Bronchial epithelial cell (primary cell): ENCODE measurements around the gene TPK1. TPM values are rescaled to one million over a fixed set of nuclear protein-coding genes. Genes with fewer than 3 reads are reported as not detected.

ENCODE experiments used
- DNase-seq: peaks from one replicate; pipeline ENCODE4 v3.0.0-alpha.2; 2010; ENCODE audit warnings: low read depth
- FAIRE-seq: peaks from 2 replicates; lab custom pipeline; 2011; peaks lifted over from hg19 to GRCh38; lab: Jason Lieb, UNC
- H3K27me3 ChIP-seq: 2 replicates; pipeline ENCODE4 v1.5.1; 2011; ENCODE audit warnings: low read length; ENCODE audit not compliant: control insufficient read depth, insufficient read depth
- H3K36me3 ChIP-seq: 2 replicates; pipeline ENCODE4 v1.5.1; 2011; ENCODE audit warnings: low read length; ENCODE audit not compliant: control insufficient read depth, insufficient read depth
- H3K4me3 ChIP-seq: 2 replicates; pipeline ENCODE4 v1.5.1; 2011; ENCODE audit warnings: mild to moderate bottlenecking, low read depth, low read length, control low read depth
- CTCF ChIP-seq: IDR thresholded peaks from 2 replicates; pipeline ENCODE4 v1.5.1; 2011; ENCODE audit warnings: mild to moderate bottlenecking, moderate library complexity, low read length, control low read depth, inconsistent platforms; ENCODE audit not compliant: insufficient read depth, severe bottlenecking
- total RNA-seq: library from RNA; depleted of rRNA; stranded (reverse); fragments of >200 nt; gene quantifications from 2 replicates; pipeline ENCODE4 v1.2.1, GENCODE V29; 2014

Gene TPK1
- total RNA-seq: 2.4 and 3.1 TPM in 2 replicates

- Histone ChIP-seq H3K27me3 (no peaks in the 10 kb centered on the region), H3K4me3 (peak within 1 kb of the TSS; percentile 49), H3K36me3 (no peaks in the 10 kb centered on the region)
- TF ChIP-seq CTCF: no peak
- DNase-seq: peak; percentile 81
- no peak for FAIRE-seq
Observed at GRCh38 chr7:144835652-144836544, at the start of gene TPK1. TPK1 (minus strand) TSS chr7:144836053; CDS start chr7:144835602, 451 bp downstream.

GRCh38 chr7:144885478-144885877 is 49.6 kb upstream of the TPK1 start:
- TF ChIP-seq CTCF: no peak
- Histone ChIP-seq H3K27me3 (no peaks in the 10 kb centered on the region), H3K4me3 (no peak overlapping the region), H3K36me3 (no peaks in the 10 kb centered on the region)
- FAIRE-seq (no peak), DNase-seq (no peak)

- DNase-seq (no peak), FAIRE-seq (no peak)
- TF ChIP-seq CTCF: no peak
- no peaks in the 10 kb centered on the region for H3K36me3 ChIP-seq
- no peaks in the 10 kb centered on the region for H3K27me3 ChIP-seq
- no peak overlapping the region for H3K4me3 ChIP-seq
Observed at GRCh38 chr7:144884896-144885295, 49.0 kb upstream of the TPK1 start.

- FAIRE-seq: no peak
- no peak for DNase-seq
- Histone ChIP-seq H3K4me3 (no peak overlapping the region), H3K27me3 (no peaks in the 10 kb centered on the region), H3K36me3 (no peaks in the 10 kb centered on the region)
- TF ChIP-seq CTCF: no peak
Observed at GRCh38 chr7:144873316-144873845, 37.5 kb upstream of the TPK1 start.

- FAIRE-seq (no peak), DNase-seq (no peak)
- H3K27me3 ChIP-seq: no peaks in the 10 kb centered on the region
- no peaks in the 10 kb centered on the region for H3K36me3 ChIP-seq
- no peak overlapping the region for H3K4me3 ChIP-seq
- TF ChIP-seq CTCF: no peak
Observed at GRCh38 chr7:144869082-144869481, 33.2 kb upstream of the TPK1 start.
